Inflammatory macrophage treated with lipopolysaccharide for 1 hour (primary cell): ENCODE data around the gene MRPL24.
A peak's percentile ranks its signal among the peaks of the same experiment; 100 is the strongest.

Experiments
- DNase-seq, 2 donors: peaks; one replicate each; pipeline ENCODE4 v3.0.0-alpha.2; 2020 to 2022

The MRPL24 gene

GRCh38 chr1:156691665-156692440 is 49.0 kb downstream of the MRPL24 start:
- peak; percentile 64 to 88 for DNase-seq

GRCh38 chr1:156691191-156691590 is 49.7 kb downstream of the MRPL24 start:
- DNase-seq, result no peak

- peak in 1 of 2 donors; percentile 61 for DNase-seq
Observed at GRCh38 chr1:156690675-156691036, 50.2 kb downstream of the MRPL24 start.

- DNase-seq, result peak; percentile 25 to 60
Observed at GRCh38 chr1:156689953-156690674, 50.8 kb downstream of the MRPL24 start.

GRCh38 chr1:156689035-156689952 is 51.6 kb downstream of the MRPL24 start:
- peak; percentile 68 to 86 for DNase-seq
